GM23248 (cell line): ENCODE measurements around the gene RAD51B.
"Not testable (repeated sequence)": the region's sequence is repeated elsewhere in the genome, so short reads cannot be mapped to it uniquely, and the experiment has no call there.

Source experiments
- EZH2 ChIP-seq: fragments of 200-600 bp; sonication (generic); IDR thresholded peaks from 2 replicates; pipeline ENCODE4 v1.6.1; 2018; ENCODE audit warnings: antibody characterized with exemption, mild to moderate bottlenecking; ENCODE audit not compliant: insufficient read depth, poor library complexity, severe bottlenecking
- EZH2phosphoT487 ChIP-seq: fragments of 200-600 bp; sonication (generic); IDR thresholded peaks from 2 replicates; pipeline ENCODE4 v1.6.1; 2018; ENCODE audit warnings: antibody characterized with exemption, moderate library complexity, mild to moderate bottlenecking, low read depth; ENCODE audit not compliant: insufficient read depth

DNA sequence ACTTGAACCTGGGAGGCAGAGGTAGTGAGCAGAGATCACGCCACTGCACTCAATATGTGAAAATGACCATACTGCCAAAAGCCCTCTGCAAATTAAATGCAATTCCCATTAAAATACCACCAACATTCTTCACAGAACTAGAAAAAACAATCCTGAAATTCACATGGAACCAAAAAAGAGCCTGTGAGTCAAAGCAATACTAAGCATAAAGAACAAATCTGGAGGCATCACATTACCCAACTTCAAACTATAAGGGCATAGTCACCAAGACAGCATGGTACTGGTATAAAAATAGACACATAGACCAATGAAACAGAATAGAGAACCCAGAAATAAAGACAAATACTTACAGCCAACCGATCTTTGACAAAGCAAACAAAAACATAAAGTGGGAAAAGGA lies 401.5 kb downstream of the RAD51B start:
- TF ChIP-seq EZH2phosphoT487, EZH2: not testable (repeated sequence)
